Measurements from ENCODE around the gene PNKD.

DNA sequence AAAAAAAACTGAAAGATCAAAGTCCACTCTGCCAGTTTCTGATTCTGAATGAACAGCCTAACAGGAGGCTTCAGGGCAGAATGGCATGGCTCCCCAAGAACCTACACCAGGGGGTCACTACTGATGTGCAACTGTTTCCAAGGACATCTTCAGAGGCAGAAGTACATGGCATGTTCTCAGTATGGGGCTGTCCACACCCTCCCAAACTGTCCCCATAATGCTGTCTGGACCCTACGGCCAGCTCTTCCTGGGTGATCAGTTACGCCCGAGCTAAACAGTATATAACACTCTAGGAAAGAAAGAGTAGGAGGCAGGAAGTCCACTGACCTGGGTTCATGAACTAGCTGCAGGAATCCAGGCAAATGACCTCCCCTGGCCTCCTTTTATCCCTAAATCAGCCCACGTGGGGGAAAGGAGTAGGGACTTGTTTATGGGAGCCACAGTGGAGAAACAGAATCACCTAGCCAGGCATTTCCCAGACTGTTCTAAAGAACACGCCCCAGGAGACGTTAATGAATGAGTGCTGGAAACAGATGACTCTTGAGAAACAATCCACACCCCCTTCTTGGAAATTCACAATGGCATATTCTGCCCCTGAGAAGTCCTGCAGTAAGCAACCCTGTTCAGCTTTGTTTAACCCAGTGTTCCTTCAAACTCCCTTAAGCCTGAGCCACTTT is 19.5 kb downstream of the PNKD start:
- TF ChIP-seq, protein P1, sequence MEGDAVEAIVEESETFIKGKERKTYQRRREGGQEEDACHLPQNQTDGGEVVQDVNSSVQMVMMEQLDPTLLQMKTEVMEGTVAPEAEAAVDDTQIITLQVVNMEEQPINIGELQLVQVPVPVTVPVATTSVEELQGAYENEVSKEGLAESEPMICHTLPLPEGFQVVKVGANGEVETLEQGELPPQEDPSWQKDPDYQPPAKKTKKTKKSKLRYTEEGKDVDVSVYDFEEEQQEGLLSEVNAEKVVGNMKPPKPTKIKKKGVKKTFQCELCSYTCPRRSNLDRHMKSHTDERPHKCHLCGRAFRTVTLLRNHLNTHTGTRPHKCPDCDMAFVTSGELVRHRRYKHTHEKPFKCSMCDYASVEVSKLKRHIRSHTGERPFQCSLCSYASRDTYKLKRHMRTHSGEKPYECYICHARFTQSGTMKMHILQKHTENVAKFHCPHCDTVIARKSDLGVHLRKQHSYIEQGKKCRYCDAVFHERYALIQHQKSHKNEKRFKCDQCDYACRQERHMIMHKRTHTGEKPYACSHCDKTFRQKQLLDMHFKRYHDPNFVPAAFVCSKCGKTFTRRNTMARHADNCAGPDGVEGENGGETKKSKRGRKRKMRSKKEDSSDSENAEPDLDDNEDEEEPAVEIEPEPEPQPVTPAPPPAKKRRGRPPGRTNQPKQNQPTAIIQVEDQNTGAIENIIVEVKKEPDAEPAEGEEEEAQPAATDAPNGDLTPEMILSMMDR (IDR thresholded peaks at IDR 0.05; ENCODE audit: low read depth, low read length) = no peak
- TF ChIP-seq POLR2A (IDR thresholded peaks at IDR 0.05; ENCODE audit: extremely low read depth, insufficient read length) = no peak
- TF ChIP-seq, protein P2, sequence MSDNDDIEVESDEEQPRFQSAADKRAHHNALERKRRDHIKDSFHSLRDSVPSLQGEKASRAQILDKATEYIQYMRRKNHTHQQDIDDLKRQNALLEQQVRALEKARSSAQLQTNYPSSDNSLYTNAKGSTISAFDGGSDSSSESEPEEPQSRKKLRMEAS (IDR thresholded peaks at IDR 0.05; ENCODE audit: low read depth, low read length) = no peak

All from NB4 (cell line).